NCI-H1105 treated with DMSO at 0.1 percent for 48 hours (cell line): ENCODE results near the gene CCDC169.
"Not testable (repeated sequence)": the region's sequence is repeated elsewhere in the genome, so short reads cannot be mapped to it uniquely, and the experiment has no call there.

Experiments used
- DNase-seq: peaks from one replicate; lab custom pipeline; 2025; lab: John Stamatoyannopoulos, UW

Gene CCDC169

DNA sequence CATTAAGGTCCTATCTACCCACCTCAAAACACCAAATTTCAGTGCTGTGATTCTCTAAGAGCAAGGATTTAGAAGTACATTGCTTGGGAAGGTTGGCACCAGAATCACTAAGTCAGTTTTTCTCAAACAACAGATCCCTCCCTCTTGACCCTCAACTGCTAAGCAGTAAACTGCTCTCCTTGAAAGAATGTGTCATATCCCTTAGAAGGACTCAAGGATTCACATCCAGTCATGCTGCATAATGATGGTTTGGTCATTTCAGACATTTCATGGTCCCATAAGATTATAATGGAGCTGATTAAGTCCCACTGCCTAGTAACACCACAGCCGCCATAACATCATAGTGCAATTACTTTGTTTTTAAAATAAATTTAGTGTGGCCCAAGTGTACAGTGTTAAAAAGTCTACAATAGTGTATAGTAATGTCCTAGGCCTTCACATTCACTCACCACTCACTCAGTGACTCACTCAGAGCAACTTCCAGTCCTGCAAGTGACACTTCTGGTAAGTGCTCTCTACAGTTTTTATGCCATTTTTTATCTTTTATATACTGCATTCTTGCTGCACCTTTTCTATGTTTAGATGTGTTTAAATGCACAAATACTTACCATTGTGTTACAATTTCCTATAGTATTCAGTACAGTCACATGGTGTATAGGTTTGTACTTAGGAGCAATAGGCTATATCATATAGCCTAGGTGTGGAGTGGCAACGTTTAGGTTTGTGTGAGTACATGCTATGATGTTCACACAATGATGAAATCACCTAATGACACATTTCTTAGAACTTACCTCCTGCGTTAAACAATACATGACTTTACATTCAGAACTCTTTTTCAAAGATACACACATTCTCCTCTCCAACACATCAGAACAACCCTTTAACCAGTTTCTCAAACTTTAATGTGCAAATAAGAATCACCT lies 15.7 kb upstream of the CCDC169 start:
- no peak for DNase-seq

GRCh38 chr13:36310417-36311108 lies 12.9 kb upstream of the CCDC169 start:
- no peak for DNase-seq

DNA sequence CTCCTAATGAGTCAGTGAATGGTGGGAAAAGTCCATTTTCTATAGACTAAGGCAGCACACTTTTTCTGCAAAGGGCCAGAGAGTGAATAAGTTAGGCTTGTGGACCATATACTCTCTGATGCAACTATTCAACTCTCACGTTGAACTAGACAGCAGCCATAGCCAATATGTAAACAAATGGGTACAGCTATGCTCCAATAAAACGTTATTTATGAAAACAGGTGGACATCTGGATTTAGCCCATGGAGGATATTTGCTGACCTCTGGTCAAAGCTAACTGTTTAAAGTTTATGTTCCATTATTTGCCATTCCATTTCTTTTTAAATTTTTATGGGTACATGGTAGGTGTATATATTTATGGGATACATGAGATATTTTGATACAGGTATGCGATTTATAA lies 4.7 kb upstream of the CCDC169 start:
- no peak for DNase-seq

GRCh38 chr13:36299469-36299868 lies 1.9 kb upstream of the CCDC169 start:
- DNase-seq, result not testable (repeated sequence)

DNA sequence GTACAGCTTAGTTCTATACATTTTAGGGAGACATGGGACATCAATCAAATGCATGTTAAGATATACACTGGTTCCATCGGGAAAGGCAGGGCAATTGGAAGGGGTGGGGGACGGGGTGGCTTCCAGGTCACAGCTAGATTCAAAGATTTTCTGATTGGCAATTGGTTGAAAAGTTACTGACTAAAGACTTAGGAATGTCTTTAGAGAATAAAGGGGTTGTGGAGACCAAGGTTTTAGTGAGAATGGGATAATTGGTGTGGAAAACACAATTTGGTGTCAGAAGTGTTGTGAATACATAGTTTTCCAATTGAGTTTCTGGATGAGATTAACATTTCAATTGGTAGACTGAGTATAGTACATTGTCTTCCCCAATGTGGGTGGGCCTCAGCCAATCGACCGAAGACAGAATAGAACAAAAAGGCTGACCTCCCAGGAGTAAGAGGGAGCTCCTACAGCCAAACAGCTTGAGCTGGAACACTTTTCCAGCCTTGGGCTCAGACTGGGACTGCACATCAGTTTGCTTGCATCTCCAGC lies 988 bp upstream of the CCDC169 start:
- no peak for DNase-seq

DNA sequence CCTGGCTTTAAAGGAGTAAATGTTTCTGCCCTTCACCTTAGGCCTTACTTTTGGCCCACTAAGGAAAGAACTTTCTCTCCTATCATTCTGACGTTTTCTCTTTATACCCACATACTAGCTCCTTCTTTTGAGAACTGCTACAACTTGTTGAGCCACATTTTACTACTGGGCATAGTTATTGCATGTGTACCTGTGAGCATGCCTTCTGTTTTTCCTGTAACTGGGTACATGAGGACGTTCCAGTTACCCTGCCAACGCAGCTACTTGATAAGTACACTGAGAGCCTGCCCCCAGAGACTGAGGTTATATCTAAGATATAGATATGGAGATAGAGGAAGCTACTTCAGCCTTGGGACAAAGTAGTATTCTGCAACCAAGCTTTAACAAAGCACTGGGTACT lies 3.5 kb downstream of the CCDC169 start:
- no peak for DNase-seq

GRCh38 chr13:36293497-36293896 lies 4.1 kb downstream of the CCDC169 start:
- no peak for DNase-seq

GRCh38 chr13:36288794-36289391 lies 8.7 kb downstream of the CCDC169 start:
- no peak for DNase-seq

- DNase-seq, result no peak
These were observed 11.6 kb downstream of the CCDC169 start for GRCh38 chr13:36286006-36286405.

GRCh38 chr13:36282821-36283432 lies 14.7 kb downstream of the CCDC169 start:
- peak; percentile 44 for DNase-seq

DNA sequence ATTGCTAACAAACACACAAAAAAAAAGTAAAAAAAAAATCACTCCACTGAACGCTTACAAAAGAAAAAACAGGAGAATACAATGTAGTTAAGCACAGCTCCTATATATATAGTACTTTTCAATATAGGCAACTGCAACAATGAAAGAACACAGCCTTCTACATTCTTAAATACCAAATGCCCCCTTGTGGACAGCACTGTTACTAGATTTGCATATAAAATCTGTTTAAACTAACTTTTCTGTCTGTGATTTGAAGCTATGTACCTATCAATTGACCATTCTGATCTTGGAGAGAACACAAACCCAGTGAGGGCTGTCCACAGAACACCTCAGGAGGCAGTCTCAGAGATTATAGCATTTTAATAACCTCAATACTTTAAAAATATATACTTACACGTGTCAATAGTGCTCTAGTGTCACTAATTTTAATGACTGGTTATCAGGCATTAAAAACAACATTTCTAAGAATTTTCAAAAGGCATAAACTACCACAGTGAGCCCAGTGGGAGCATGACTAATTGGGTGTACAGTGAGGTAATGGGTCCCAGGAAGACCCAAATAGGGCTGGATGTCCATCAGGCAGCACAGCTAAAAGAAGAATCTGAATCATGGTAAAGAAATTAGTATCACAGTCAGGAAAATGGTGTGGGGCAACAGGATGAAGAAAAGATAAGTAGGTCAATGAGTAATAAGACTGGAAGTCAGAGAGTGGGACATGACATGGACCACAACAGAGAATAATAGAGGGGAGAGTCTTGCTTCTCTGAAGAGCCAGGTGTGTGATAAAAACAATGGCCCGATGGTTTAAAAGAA lies 22.2 kb downstream of the CCDC169 start:
- peak; percentile 66 for DNase-seq

GRCh38 chr13:36273431-36273830 lies 24.2 kb downstream of the CCDC169 start:
- no peak for DNase-seq

DNA sequence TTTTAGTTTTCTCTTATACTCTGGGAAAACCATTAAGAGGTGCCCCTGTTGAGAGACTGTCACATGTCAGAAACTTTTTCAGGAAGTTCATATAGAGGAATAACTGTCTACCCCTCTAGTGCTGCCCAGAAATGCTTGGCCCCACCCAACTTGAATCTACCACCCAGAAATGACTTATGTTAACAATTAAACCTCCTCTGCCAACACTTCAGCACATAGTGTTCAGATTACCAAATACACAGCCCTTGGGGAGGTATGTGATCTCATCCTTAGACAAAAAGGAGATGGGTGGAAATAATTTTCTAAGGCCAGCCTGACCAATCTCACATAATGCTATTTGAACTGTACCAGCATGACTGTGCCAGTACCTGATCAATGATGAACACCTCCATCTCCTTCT lies 35.6 kb downstream of the CCDC169 start:
- no peak for DNase-seq

GRCh38 chr13:36261011-36261410 lies 36.6 kb downstream of the CCDC169 start:
- DNase-seq, result no peak

DNA sequence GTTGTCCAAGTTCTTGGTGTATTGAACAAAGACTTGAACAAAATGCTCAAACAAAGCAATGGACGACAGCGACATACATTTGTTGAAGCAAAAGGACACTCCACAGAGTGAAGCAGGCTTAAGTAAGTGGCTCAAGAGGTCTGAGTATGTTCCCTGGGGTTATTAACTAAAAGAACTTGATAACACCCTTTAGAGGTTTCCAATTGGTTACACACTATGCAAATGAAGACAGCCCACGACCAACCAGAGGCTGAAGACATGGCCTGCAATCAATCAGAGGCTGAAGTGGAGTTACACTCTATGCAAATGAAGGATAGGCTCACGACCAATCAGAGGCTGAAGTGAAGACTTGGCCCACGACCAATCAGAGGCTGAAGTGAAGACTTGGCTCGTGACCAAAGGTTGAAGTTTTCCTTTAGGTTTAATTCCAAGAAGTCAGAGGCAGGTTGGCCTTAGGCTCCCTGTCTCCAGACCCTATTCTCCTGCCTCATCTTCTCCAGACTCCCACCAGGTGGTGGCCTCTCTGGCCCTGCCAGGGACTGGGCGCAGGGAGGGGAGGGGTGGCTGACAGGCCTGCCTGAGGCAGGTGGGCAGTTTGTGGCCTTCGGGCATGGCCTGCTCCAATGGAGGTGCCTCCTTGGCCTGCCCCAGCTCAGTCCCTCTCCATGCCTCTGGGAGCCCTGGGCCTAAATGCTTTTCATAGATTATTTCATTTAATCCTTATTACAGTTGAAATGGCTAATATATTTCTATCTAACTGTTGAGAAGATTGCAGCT lies 38.1 kb downstream of the CCDC169 start:
- no peak for DNase-seq

DNA sequence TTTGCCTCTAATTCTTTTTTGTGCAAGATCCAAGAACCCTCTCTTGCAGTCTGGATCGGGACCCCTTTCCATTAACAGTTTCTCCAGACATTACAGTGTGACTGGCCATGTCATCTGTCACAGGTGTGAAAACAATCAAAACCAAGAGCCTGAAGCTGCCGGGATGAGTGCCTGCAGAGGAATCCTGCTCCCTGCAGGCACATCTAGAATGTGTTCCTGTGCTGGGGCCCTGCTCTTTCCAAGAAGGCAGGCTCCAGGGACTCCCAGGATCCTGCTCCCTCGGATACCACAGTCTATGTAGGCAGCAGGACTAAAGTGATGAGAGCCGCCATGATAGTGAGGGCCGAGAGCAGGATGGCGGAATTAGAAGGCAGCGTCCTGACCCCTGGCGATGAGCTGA lies 38.8 kb downstream of the CCDC169 start:
- no peak for DNase-seq

DNA sequence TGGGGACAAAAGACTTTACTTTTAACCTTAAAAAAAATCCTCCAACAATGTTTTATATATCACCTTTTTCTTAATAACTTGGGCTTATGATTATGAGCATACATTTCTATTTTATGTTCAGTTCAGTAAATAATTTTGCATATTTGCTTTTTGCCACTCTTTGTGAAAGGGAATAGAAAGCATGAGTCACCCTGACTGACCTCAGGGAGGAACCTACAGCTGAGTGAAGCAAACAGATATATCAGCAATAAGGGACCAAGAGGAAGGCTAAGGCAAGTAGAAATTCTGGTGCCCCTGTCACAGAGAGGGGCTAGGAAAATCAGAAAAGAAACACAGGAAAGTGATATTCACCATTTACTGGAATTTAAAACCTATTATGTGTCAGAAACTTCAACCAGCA lies 46.1 kb downstream of the CCDC169 start:
- DNase-seq, result no peak

- no peak for DNase-seq
These were observed 46.6 kb downstream of the CCDC169 start for GRCh38 chr13:36251017-36251416.

DNA sequence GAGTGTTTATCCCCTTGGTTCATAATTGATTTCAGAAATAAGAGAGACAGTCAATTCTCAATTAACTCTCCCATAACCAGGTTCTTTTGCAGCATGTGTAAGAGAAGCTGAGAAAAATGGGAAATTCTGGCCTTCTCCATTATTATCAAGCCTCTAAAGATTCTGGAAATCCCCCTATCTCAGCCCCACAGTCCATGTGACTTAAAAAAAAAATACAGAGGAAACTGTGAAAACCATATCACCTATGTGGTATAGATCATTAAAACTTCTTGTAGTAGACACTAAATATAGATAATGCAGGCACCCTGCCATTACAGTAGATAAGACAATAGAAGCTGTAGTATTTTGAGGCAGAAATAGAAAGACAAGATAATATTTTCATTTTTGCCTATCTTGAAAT lies 48.9 kb downstream of the CCDC169 start:
- no peak for DNase-seq

- no peak for DNase-seq
These were observed 52.6 kb downstream of the CCDC169 start for GRCh38 chr13:36244990-36245389.

DNA sequence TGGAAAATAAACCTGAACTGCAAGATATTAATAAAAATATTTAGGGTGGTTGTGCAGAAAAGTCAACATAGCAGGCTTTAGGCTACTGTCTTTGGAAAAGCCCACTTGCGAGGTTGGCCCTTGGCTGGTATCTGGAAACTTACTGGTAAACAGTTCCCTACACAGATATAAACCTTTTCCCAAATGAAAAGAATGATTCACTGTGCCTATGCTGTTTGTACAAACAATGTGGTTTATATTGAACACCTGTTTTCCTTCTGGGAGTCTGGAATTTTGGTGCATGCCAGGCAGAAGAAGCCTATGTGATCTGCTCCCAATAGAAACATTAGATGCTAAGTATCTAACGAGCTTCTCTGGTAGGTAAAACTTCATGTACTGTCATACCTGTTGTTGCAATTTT lies 53.5 kb downstream of the CCDC169 start:
- no peak for DNase-seq
